ENCODE results near the gene ZNF771.

Gene ZNF771

GRCh38 chr16:30421010-30421409 lies 13.6 kb downstream of the ZNF771 start:
- DNase-seq (ENCODE audit: low read depth), result no peak
- H3K4me3 ChIP-seq (ENCODE audit: low read depth, low read length), result no peak overlapping the region
- TF ChIP-seq, protein P1, sequence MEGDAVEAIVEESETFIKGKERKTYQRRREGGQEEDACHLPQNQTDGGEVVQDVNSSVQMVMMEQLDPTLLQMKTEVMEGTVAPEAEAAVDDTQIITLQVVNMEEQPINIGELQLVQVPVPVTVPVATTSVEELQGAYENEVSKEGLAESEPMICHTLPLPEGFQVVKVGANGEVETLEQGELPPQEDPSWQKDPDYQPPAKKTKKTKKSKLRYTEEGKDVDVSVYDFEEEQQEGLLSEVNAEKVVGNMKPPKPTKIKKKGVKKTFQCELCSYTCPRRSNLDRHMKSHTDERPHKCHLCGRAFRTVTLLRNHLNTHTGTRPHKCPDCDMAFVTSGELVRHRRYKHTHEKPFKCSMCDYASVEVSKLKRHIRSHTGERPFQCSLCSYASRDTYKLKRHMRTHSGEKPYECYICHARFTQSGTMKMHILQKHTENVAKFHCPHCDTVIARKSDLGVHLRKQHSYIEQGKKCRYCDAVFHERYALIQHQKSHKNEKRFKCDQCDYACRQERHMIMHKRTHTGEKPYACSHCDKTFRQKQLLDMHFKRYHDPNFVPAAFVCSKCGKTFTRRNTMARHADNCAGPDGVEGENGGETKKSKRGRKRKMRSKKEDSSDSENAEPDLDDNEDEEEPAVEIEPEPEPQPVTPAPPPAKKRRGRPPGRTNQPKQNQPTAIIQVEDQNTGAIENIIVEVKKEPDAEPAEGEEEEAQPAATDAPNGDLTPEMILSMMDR (conservative IDR thresholded peaks at IDR 0.05; ENCODE audit: low read depth, low read length), result no peak

DNA sequence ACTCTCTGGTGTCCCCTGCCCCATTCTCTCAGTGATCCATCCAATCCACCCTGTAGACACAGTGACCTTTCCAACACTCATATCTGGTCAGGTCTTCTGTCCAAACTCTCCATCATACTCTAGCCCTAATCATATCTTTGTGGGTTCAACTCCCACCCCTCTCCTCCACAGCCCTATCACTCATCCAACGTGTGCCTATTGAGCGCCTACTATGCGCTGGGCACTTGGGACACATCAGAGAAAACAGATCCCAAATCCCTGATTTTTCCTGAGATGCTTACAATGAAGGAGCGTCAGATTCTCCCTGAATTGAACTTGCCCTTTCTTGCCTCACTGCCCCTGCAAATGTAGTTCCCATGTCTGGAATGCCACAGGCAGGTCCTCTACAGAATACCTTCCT lies 20.6 kb downstream of the ZNF771 start:
- TF ChIP-seq, protein P1 (conservative IDR thresholded peaks at IDR 0.05; ENCODE audit: low read depth, low read length), result no peak
- no peak for DNase-seq (ENCODE audit: low read depth)

GRCh38 chr16:30429418-30429677 lies 21.9 kb downstream of the ZNF771 start:
- DNase-seq (ENCODE audit: low read depth), result no peak
- TF ChIP-seq, protein P1 (conservative IDR thresholded peaks at IDR 0.05; ENCODE audit: low read depth, low read length), result no peak
- H3K4me3 ChIP-seq (ENCODE audit: low read depth, low read length), result peak overlapping the region; percentile 88

More for the DNA sequence above, 20.6 kb downstream of the ZNF771 start:
- no peak overlapping the region for H3K4me3 ChIP-seq (ENCODE audit: low read depth, low read length)

DNA sequence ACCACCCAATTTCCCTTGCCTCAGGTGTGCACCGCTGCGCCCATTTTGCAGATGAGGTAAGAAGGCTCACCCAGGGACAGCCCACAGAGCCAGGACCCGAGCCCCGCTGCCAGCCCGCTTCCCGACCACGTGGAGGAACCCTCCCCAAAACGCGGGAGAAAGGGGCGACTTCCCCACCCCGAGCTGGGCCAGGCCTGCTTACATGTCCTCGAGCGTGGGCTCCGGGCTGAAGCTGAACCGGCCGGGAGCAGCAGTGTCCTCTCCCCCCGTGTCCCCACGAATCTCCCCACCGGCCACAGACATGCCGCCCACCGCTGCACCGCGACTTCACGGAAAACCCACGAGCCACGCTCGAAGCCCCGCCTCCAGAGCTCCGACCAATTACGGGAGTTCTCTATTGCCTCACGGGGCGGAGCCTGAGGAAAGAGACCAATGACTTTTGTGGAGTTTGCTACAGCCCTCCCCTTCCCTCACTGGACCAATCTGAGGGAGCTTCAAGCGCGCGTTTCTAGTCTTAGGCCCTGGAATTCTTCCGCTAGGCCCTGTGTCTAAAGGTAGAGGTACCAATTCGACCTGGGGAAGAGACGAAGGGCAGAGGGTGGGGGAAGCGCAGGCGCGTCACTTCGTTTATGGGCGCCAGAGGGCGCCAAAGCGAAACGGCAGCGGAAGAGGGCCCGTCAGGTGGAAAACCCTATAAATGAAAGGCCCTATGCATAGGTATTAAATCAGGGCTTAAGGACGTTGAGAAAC lies 22.4 kb downstream of the ZNF771 start, which contains the start of gene DCTPP1:
Gene DCTPP1 (minus strand): TSS at position 353 of the 750 bp plus-strand sequence. CDS start 50 bp downstream, at position 303.
- peak; percentile 99 for DNase-seq (ENCODE audit: low read depth)
- TF ChIP-seq, protein P1 (conservative IDR thresholded peaks at IDR 0.05; ENCODE audit: low read depth, low read length), result peak; percentile 89
- peak within 1 kb of the TSS; percentile 88 for H3K4me3 ChIP-seq (ENCODE audit: low read depth, low read length)

- TF ChIP-seq, protein P1 (conservative IDR thresholded peaks at IDR 0.05; ENCODE audit: low read depth, low read length), result no peak
- peak overlapping the region; percentile 88 for H3K4me3 ChIP-seq (ENCODE audit: low read depth, low read length)
- no peak for DNase-seq (ENCODE audit: low read depth)
Observed at GRCh38 chr16:30430428-30430970, 23.1 kb downstream of the ZNF771 start.

GRCh38 chr16:30434852-30435251 lies 27.4 kb downstream of the ZNF771 start:
- DNase-seq (ENCODE audit: low read depth), result no peak
- TF ChIP-seq, protein P1 (conservative IDR thresholded peaks at IDR 0.05; ENCODE audit: low read depth, low read length), result no peak
- H3K4me3 ChIP-seq (ENCODE audit: low read depth, low read length), result no peak overlapping the region
